GM12872 (cell line): ENCODE measurements around the gene PTPRCAP.

Experiments
- TF ChIP-seq, protein P1 (sequence below): IDR thresholded peaks from 3 replicates; pipeline ENCODE4 v1.5.1; 2011; ENCODE audit warnings: low read depth, mild to moderate bottlenecking, low read length, moderate library complexity; ENCODE audit not compliant: insufficient read depth

The PTPRCAP gene

DNA sequence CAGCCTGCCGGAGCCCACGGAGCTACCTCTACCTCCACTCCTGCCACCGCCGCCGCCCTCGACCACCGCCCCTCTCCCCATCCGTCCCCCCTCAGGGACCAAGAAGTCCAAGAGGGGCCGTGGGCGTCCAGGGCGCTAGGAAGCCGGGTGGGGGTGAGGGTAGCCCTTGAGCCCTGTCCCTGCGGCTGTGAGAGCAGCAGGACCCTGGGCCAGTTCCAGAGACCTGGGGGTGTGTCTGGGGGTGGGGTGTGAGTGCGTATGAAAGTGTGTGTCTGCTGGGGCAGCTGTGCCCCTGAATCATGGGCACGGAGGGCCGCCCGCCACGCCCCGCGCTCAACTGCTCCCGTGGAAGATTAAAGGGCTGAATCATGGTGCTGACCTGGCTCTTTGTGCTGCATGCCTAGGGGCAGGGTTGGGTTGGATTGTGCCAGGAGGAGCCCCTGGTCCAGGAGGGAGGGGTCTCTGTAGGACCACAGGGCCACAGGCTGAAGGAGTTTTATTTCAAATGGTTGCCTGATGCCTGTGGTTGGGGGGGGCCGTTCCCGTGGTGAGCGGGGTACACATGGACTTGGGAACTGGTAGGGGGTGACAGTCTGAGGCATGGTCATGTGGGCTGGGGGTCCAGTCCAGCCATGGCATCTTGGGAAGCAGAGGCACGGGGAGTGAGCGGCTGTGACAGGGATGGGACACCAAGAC is 2.3 kb downstream of the PTPRCAP start:
- TF ChIP-seq, protein P1, sequence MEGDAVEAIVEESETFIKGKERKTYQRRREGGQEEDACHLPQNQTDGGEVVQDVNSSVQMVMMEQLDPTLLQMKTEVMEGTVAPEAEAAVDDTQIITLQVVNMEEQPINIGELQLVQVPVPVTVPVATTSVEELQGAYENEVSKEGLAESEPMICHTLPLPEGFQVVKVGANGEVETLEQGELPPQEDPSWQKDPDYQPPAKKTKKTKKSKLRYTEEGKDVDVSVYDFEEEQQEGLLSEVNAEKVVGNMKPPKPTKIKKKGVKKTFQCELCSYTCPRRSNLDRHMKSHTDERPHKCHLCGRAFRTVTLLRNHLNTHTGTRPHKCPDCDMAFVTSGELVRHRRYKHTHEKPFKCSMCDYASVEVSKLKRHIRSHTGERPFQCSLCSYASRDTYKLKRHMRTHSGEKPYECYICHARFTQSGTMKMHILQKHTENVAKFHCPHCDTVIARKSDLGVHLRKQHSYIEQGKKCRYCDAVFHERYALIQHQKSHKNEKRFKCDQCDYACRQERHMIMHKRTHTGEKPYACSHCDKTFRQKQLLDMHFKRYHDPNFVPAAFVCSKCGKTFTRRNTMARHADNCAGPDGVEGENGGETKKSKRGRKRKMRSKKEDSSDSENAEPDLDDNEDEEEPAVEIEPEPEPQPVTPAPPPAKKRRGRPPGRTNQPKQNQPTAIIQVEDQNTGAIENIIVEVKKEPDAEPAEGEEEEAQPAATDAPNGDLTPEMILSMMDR = no peak

DNA sequence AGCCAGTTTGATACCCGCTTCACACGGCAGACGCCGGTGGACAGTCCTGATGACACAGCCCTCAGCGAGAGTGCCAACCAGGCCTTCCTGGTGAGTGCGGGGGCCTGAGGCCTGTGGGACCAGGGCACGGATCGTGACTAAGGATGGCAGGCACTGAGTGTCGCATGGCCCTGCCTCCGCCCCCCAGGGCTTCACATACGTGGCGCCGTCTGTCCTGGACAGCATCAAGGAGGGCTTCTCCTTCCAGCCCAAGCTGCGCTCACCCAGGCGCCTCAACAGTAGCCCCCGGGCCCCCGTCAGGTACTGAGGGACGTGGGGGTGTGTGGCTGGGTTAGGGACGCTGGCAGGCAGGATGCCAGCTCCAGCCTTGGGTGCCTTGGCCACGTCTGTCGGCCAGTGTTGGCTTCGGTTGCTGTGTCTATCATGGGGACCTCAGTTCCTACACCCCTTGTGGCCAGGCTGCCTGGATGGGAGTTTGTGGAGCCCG is 3.0 kb downstream of the PTPRCAP start:
- TF ChIP-seq, protein P1 = no peak

DNA sequence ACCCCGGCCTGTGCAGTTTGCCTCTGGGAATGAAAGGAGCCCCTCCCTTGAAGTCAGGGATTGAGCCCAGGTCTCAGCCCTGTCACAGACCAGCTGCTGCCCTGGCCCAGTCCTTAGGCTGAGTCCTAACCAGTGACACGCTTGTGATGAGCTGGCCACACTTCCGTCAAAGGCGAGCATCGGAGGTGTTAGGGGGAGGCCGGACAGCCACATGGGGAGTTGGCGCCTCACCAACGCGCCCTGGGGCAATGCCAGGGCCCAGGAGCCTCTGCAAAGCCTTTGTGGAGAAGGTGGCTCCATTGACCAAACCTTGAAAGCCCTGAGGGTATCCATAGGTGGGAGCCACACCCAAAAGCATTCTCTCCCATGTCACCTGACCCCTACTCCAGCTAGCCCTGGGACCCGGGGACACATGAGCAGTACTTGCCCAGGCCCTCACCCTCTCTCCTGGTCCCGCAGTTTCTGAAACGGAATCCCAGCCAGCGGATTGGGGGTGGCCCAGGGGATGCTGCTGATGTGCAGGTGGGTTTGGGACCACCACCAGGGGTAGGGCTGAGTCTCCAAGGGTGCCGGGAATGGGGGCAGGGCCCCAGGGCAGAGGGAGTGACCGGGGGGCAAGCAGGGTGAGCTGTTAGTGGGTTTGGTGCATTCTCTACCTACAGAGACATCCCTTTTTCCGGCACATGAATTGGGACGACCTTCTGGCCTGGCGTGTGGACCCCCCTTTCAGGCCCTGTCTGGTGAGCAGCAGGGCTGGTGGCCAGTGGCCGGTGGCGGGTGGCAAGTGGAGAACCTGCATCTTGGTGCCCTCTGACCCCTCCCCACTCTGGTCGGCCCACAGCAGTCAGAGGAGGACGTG is 3.7 kb downstream of the PTPRCAP start:
- TF ChIP-seq, protein P1 = no peak

DNA sequence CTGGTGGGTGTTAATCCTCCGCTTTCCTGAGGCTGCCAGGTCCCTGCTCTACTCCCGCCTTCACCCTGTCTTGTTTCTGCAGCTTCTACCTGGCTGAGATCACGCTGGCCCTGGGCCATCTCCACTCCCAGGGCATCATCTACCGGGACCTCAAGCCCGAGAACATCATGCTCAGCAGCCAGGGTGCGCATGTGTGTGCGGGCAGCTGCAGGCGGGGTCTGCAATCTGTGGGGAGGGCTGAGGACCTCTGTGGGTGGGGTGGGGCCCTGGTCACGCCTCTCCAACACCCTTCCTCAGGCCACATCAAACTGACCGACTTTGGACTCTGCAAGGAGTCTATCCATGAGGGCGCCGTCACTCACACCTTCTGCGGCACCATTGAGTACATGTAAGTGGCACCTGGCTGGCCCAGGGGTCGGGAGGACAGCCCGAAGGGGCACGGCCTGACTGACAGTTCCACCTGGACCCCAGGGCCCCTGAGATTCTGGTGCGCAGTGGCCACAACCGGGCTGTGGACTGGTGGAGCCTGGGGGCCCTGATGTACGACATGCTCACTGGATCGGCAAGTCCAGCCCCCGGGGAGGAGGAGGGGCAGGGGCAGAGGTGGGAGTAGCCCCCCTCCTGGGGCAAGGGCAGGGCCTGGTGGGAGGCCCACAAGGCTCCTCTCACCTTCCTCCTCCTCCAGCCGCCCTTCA is 4.7 kb downstream of the PTPRCAP start:
- TF ChIP-seq, protein P1 = no peak

DNA sequence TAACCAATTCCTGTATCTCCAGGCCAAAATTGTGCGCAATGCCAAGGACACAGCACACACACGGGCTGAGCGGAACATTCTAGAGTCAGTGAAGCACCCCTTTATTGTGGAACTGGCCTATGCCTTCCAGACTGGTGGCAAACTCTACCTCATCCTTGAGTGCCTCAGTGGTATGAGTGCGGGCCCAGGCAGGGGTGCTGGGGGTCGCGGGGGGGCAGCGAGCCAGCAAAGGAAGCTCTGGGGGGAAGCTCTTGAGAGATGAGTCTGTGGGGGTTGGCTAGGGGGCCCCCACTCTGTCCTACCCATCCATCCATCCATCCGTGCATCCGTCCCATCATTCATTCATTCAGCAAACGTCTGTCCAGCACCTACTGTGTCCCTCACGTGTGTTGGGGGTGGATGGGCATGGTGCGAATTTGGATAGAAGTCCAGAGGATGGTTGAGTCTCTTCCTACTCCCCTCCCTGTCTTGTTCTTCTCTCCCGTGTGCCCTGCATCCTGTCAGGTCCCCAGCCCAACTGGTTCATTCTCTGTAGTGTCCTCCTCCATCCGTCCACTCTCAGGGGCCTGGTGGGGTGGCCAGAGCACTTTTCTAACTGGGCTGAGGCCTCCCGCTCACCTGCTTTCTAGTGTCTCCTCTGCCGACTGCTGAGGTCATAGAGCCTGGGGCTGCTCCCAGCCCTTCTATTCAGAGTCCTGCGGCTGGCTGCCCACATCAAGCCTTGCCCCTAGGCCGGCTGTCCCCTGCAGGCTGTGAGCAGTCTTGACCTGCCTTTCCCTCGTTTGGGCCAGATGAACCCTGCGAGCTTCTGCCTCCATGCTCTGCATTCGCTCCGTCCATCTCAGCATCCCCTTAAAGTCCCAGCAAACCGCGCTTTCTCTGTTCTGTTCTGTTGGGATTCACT is 5.9 kb downstream of the PTPRCAP start:
- TF ChIP-seq, protein P1 = no peak

DNA sequence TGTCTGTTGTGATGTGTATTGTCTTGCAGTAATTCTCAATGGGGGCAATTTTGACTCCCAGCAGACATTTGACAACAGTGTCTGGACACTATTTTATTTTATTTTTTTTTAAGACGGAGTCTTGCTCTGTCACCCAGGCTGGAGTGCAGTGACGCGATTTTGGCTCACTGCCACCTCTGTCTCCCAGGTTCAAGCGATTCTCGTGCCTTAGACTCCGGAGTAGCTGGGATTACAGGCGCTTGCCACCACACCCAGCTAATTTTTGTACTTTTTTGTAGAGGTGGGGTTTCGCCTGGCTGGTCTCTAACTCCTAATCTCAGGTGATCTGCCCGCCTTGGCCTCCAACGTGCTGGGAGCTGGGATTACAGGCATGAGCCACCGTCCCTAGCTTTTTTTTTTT is 7.8 kb downstream of the PTPRCAP start:
- TF ChIP-seq, protein P1 = no peak
